ENCODE data around the gene PPP1R11.
"Not testable (repeated sequence)": the region's sequence is repeated elsewhere in the genome, so short reads cannot be mapped to it uniquely, and the experiment has no call there.

The PPP1R11 gene

GRCh38 chr6:30113003-30113759, 46.2 kb downstream of the PPP1R11 start, which contains the start of gene TRIM31:
Gene TRIM31, minus strand, starts transcription at chr6:30113090. Its CDS starts 285 bp downstream, at chr6:30112805.
- DNase-seq (ENCODE audit: low read depth, low spot score) = no peak
- ChIA-PET CTCF (interaction anchor here (1.0 to 22.6 kb wide), 3 partner anchors 10 to 21 kb away, joined by 3 to 444 read pairs (median 8); partner anchors contain the start of gene TRIM40), POLR2A (no interaction called here)
- TF ChIP-seq CTCF (IDR thresholded peaks at IDR 0.05; ENCODE audit: insufficient read depth, low read length, missing control alignments) = no peak
- H3K4me3 ChIP-seq (ENCODE audit: low read depth, low read length) = no peak within 1 kb of the TSS

GRCh38 chr6:30113841-30114240, 46.8 kb downstream of the PPP1R11 start:
- no peak overlapping the region for H3K4me3 ChIP-seq (ENCODE audit: low read depth, low read length)
- DNase-seq (ENCODE audit: low read depth, low spot score) = no peak

GRCh38 chr6:30116724-30117123, 49.7 kb downstream of the PPP1R11 start:
- TF ChIP-seq CTCF (IDR thresholded peaks at IDR 0.05; ENCODE audit: insufficient read depth, low read length, missing control alignments) = no peak
- POLR2A ChIA-PET = no interaction called here

More at GRCh38 chr6:30113841-30114240, 46.8 kb downstream of the PPP1R11 start:
- no peak for TF ChIP-seq CTCF (IDR thresholded peaks at IDR 0.05; ENCODE audit: insufficient read depth, low read length, missing control alignments)
- CTCF ChIA-PET = interaction anchor here (1.0 to 22.6 kb wide), 2 partner anchors 10 to 20 kb away, joined by 3 to 444 read pairs; partner anchors contain the start of gene TRIM40
- POLR2A ChIA-PET = no interaction called here

GRCh38 chr6:30118691-30119090, 51.7 kb downstream of the PPP1R11 start:
- DNase-seq (ENCODE audit: low read depth, low spot score); H3K4me3 ChIP-seq (ENCODE audit: low read depth, low read length); POLR2A ChIA-PET: not testable (repeated sequence)
- CTCF ChIA-PET = interaction anchor here (3.6 to 22.6 kb wide), 2 partner anchors 15 to 16 kb away, joined by 20 to 444 read pairs; partner anchors contain the start of gene TRIM40

More at GRCh38 chr6:30116724-30117123, 49.7 kb downstream of the PPP1R11 start:
- CTCF ChIA-PET = interaction anchor here (1.0 to 22.6 kb wide), 3 partner anchors 11 to 268 kb away, joined by 3 to 444 read pairs (median 7); partner anchors contain the start of gene TRIM40
- no peak for DNase-seq (ENCODE audit: low read depth, low spot score)
- H3K4me3 ChIP-seq (ENCODE audit: low read depth, low read length) = no peak overlapping the region
